GM12892 (cell line): ENCODE data around the gene CTBP2.

Experiments
- POLR2A ChIP-seq: IDR thresholded peaks from 2 replicates; pipeline ENCODE4 v1.6.1; 2011; ENCODE audit warnings: low read depth, low read length, control low read depth
- TAF1 ChIP-seq: IDR thresholded peaks from 2 replicates; pipeline ENCODE4 v1.6.1; 2011; ENCODE audit warnings: low read depth, mild to moderate bottlenecking, control low read depth, low read length, borderline replicate concordance

- TF ChIP-seq TAF1 (no peak), POLR2A (no peak)
These were observed 111.0 kb downstream of the CTBP2 start for GRCh38 chr10:125049216-125049881.
